Measurements from ENCODE around the gene TMEM182.

DNA sequence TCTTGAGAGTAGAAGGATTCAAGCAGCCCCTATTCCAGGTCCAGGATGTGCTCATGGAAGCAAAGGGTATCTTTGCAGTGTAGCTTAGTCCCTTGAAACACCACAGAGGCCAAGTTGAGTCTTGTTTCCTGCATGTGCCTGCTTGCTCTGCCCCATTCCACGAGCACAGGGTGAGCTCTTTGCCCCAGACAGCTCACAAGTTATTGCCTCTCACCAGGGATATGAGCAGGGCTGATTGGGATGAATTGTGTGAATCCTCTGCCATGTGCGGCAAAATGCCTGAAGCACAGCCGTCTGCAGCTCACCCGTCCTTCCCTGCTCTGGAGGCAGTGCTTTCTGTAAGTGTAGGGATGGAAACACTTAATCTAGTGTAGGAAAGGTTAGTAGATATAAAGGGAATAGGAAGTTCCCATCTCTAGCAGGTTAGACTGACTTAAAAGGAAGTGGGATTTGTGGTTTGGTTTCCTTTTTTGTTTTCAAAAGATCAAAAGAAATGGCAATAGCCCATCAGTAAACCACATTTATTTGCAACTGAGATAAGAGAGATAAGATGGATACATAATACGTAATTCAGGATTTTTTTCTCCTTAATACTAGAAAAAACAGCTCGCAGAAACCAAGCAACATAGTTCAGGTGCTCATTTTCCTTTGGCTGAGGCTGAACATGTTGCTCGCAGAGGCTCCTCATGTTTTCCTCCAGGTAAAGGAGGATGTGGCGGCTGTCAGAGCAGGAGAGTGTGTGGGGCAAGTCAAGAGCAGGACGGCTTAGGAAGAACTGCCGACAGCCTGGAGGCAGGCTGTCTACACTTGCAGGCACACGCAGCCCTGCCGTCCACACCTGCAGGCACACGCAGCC lies 41.4 kb downstream of the TMEM182 start:
- TF ChIP-seq TAF1 (IDR thresholded peaks at IDR 0.05; ENCODE audit: low read depth, low read length): no peak
- TF ChIP-seq POU2F2 (IDR thresholded peaks at IDR 0.05; ENCODE audit: low read depth, low read length): no peak

Data from GM12891 (cell line).